ENCODE results near the gene KDM3B. TPM values are rescaled to one million over a fixed set of nuclear protein-coding genes. Genes with fewer than 3 reads are reported as not detected.

KDM3B gene
- total RNA-seq, 1 donor from 2014 or later: 101 TPM

GRCh38 chr5:138453590-138453989 lies 101.1 kb downstream of the KDM3B start:
- DNase-seq (ENCODE audit: low spot score): no peak
- peaks cover 9% of the 10 kb centered on the region for H3K27me3 Mint-ChIP-seq (ENCODE audit: unreplicated experiment)
- H3K9me3 Mint-ChIP-seq (ENCODE audit: unreplicated experiment): no peaks in the 10 kb centered on the region
- peaks cover 2% of the 10 kb centered on the region for H3K4me1 Mint-ChIP-seq (ENCODE audit: unreplicated experiment)
- no peak overlapping the region for H3K4me3 Mint-ChIP-seq (ENCODE audit: unreplicated experiment)
- no peak overlapping the region for H3K27ac Mint-ChIP-seq (ENCODE audit: unreplicated experiment)
- no peaks in the 10 kb centered on the region for H3K36me3 Mint-ChIP-seq (ENCODE audit: low read depth, unreplicated experiment)
- TF ChIP-seq, protein P1, sequence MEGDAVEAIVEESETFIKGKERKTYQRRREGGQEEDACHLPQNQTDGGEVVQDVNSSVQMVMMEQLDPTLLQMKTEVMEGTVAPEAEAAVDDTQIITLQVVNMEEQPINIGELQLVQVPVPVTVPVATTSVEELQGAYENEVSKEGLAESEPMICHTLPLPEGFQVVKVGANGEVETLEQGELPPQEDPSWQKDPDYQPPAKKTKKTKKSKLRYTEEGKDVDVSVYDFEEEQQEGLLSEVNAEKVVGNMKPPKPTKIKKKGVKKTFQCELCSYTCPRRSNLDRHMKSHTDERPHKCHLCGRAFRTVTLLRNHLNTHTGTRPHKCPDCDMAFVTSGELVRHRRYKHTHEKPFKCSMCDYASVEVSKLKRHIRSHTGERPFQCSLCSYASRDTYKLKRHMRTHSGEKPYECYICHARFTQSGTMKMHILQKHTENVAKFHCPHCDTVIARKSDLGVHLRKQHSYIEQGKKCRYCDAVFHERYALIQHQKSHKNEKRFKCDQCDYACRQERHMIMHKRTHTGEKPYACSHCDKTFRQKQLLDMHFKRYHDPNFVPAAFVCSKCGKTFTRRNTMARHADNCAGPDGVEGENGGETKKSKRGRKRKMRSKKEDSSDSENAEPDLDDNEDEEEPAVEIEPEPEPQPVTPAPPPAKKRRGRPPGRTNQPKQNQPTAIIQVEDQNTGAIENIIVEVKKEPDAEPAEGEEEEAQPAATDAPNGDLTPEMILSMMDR (IDR thresholded peaks at IDR 0.05; ENCODE audit: unreplicated experiment): no peak

GRCh38 chr5:138454121-138454520 lies 101.6 kb downstream of the KDM3B start:
- no peak overlapping the region for H3K4me3 Mint-ChIP-seq (ENCODE audit: unreplicated experiment)
- peaks cover 12% of the 10 kb centered on the region for H3K27me3 Mint-ChIP-seq (ENCODE audit: unreplicated experiment)
- TF ChIP-seq, protein P1 (IDR thresholded peaks at IDR 0.05; ENCODE audit: unreplicated experiment): no peak
- H3K9me3 Mint-ChIP-seq (ENCODE audit: unreplicated experiment): no peaks in the 10 kb centered on the region
- no peak overlapping the region for H3K27ac Mint-ChIP-seq (ENCODE audit: unreplicated experiment)
- H3K4me1 Mint-ChIP-seq (ENCODE audit: unreplicated experiment): peaks cover 2% of the 10 kb centered on the region
- no peaks in the 10 kb centered on the region for H3K36me3 Mint-ChIP-seq (ENCODE audit: low read depth, unreplicated experiment)
- no peak for DNase-seq (ENCODE audit: low spot score)

DNA sequence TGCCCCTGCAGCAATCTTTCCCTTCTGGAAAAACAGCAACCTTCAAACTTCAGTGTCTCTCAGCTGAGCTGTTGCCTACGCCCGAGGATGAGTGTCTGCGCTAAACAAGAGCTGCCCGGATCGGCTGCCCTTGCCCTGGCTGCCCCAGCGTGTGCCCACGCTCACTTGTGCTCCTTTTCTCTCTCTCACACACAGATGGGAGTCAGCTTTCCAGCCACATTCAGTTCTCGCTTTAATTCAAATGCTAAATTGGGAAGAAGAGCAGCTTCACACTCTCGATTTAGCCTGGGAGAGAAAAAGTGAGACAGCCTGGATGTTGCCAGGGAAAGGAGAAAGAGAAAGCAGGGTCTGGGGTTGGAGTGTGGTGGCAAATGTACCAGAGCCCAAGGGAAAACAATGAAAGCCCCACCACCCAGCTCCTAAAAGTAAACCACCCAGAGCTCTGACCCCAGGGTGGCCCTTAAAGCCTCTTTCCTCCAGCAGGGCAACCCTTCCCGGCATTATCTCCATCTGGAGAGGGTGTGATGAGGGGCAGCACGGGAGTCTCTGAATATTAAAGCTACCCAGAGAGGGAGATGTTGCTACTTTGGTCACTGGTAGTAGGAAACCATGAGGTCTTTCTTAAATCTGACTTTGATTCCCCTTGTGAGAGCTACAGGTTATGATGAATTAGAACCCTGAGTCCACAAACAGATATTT lies 102.9 kb downstream of the KDM3B start:
- Mint-ChIP-seq H3K27ac (ENCODE audit: unreplicated experiment) (no peak overlapping the region), H3K4me3 (ENCODE audit: unreplicated experiment) (no peak overlapping the region)

GRCh38 chr5:138457531-138458275 lies 105.2 kb downstream of the KDM3B start:
- H3K27ac Mint-ChIP-seq (ENCODE audit: unreplicated experiment): no peak overlapping the region
- DNase-seq (ENCODE audit: low spot score): no peak

More for the DNA sequence above, 102.9 kb downstream of the KDM3B start:
- peaks cover 2% of the 10 kb centered on the region for H3K36me3 Mint-ChIP-seq (ENCODE audit: low read depth, unreplicated experiment)
- no peaks in the 10 kb centered on the region for H3K9me3 Mint-ChIP-seq (ENCODE audit: unreplicated experiment)
- peaks cover 14% of the 10 kb centered on the region for H3K27me3 Mint-ChIP-seq (ENCODE audit: unreplicated experiment)
- peaks cover 2% of the 10 kb centered on the region for H3K4me1 Mint-ChIP-seq (ENCODE audit: unreplicated experiment)
- DNase-seq (ENCODE audit: low spot score): no peak
- TF ChIP-seq, protein P1 (IDR thresholded peaks at IDR 0.05; ENCODE audit: unreplicated experiment): no peak

More at GRCh38 chr5:138457531-138458275, 105.2 kb downstream of the KDM3B start:
- Mint-ChIP-seq H3K4me1 (ENCODE audit: unreplicated experiment) (peaks cover 6% of the 10 kb centered on the region), H3K36me3 (ENCODE audit: low read depth, unreplicated experiment) (peaks cover 4% of the 10 kb centered on the region), H3K27me3 (ENCODE audit: unreplicated experiment) (peaks cover 14% of the 10 kb centered on the region), H3K9me3 (ENCODE audit: unreplicated experiment) (no peaks in the 10 kb centered on the region), H3K4me3 (ENCODE audit: unreplicated experiment) (no peak overlapping the region)
- TF ChIP-seq, protein P1 (IDR thresholded peaks at IDR 0.05; ENCODE audit: unreplicated experiment): no peak
